Breast epithelium (tissue), 4 donors: ENCODE results near the gene NAA15. TPM values are rescaled to one million over a fixed set of nuclear protein-coding genes. Genes with fewer than 3 reads are reported as not detected.

Source experiments
- DNase-seq, 2 donors: peaks; one replicate each; pipeline ENCODE4 v3.0.0-alpha.2; 2019; ENCODE audit warnings: low spot score in 2 of 2
- H3K27ac ChIP-seq, 2 donors: fragments of 200-600 bp; sonication (generic) in 1 of 2; one replicate each; pipeline ENCODE4 v1.5.1; 2016 to 2019; ENCODE audit warnings: mild to moderate bottlenecking in 1 of 2
- H3K27me3 ChIP-seq, 2 donors: fragments of 200-600 bp; sonication (generic) in 1 of 2; one replicate each; pipeline versions ENCODE4 v1.5.1 to v1.6.0; 2017 to 2019; ENCODE audit warnings: control low read depth in 1 of 2, mild to moderate bottlenecking in 1 of 2
- H3K36me3 ChIP-seq: fragments of 200-600 bp; one replicate; pipeline ENCODE4 v1.5.1; 2019
- H3K4me1 ChIP-seq, 2 donors: fragments of 200-600 bp; sonication (generic); one replicate each; pipeline ENCODE4 v1.5.1; 2016 to 2019; ENCODE audit warnings: control low read depth in 1 of 2
- H3K4me3 ChIP-seq, 3 donors: fragments of 200-600 bp; sonication (generic); 1 replicate in 2 of 3; 2 replicates in 1 of 3; pipeline ENCODE4 v1.5.1; 2016 to 2019; ENCODE audit warnings: mild to moderate bottlenecking in 3 of 3, moderate library complexity in 2 of 3
- H3K9me3 ChIP-seq, 2 donors: fragments of 200-600 bp; sonication (generic) in 1 of 2; one replicate each; pipeline ENCODE4 v1.5.1; 2016 to 2019; ENCODE audit warnings: control low read depth in 1 of 2
- POLR2A ChIP-seq: fragments of 450-650 bp; IDR thresholded peaks from one replicate; pipeline ENCODE4 v1.6.1; 2016; ENCODE audit warnings: antibody characterized with exemption, mild to moderate bottlenecking, moderate library complexity
- POLR2AphosphoS5 ChIP-seq, 3 donors: sonication (generic); formaldehyde crosslinking; IDR thresholded peaks; one replicate each; pipeline ENCODE4 v1.6.1; 2017; ENCODE audit warnings: antibody characterized with exemption in 3 of 3
- intact Hi-C: fragments of 100-400 bp; cut with DNase I; formaldehyde crosslinking; loops from one replicate; pipeline ENCODE4 v1.15.1; 2023; ENCODE audit warnings: low total_unique reads
- total RNA-seq, 3 donors: library from RNA; depleted of rRNA; stranded (reverse); fragments of >200 nt; gene quantifications; one replicate each; pipeline ENCODE4 v1.1.0, GENCODE V29; 2016
- TF ChIP-seq, protein P1 (sequence below), 3 donors: fragments of 450-650 bp; IDR thresholded peaks; one replicate each; pipeline ENCODE4 v1.5.1; 2016 to 2017; ENCODE audit warnings: antibody characterized with exemption in 3 of 3, mild to moderate bottlenecking in 3 of 3, moderate library complexity in 3 of 3

NAA15 gene
- total RNA-seq, 3 donors from 2014 or later: 28.5 to 49.9 (median 34.1) TPM

GRCh38 chr4:139453041-139453370, 151.7 kb downstream of the NAA15 start:
- Histone ChIP-seq H3K4me1 (peaks cover 0 to 18% of the 10 kb centered on the region in 2 donors), H3K9me3 (no peaks in the 10 kb centered on the region), H3K27me3 (no peaks in the 10 kb centered on the region), H3K36me3 (no peaks in the 10 kb centered on the region), H3K4me3 (peak overlapping the region; percentile 59 to 95 (median 86)), H3K27ac (peak overlapping the region; percentile 99)
- TF ChIP-seq, protein P1, sequence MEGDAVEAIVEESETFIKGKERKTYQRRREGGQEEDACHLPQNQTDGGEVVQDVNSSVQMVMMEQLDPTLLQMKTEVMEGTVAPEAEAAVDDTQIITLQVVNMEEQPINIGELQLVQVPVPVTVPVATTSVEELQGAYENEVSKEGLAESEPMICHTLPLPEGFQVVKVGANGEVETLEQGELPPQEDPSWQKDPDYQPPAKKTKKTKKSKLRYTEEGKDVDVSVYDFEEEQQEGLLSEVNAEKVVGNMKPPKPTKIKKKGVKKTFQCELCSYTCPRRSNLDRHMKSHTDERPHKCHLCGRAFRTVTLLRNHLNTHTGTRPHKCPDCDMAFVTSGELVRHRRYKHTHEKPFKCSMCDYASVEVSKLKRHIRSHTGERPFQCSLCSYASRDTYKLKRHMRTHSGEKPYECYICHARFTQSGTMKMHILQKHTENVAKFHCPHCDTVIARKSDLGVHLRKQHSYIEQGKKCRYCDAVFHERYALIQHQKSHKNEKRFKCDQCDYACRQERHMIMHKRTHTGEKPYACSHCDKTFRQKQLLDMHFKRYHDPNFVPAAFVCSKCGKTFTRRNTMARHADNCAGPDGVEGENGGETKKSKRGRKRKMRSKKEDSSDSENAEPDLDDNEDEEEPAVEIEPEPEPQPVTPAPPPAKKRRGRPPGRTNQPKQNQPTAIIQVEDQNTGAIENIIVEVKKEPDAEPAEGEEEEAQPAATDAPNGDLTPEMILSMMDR (IDR thresholded peaks at IDR 0.05): peak; percentile 20 to 60 (median 54)
- TF ChIP-seq POLR2AphosphoS5 (IDR thresholded peaks at IDR 0.05): no peak
- DNase-seq: peak in 1 of 2 donors; percentile 52
- intact Hi-C loops: no loop called here

- peak overlapping the region; percentile 59 to 95 (median 86) for H3K4me3 ChIP-seq
- H3K9me3 ChIP-seq: no peaks in the 10 kb centered on the region
- peak; percentile 98 for DNase-seq
- TF ChIP-seq POLR2AphosphoS5 (IDR thresholded peaks at IDR 0.05) (peak; percentile 86 to 93 (median 91)), POLR2A (peak; percentile 87)
- TF ChIP-seq, protein P1 (IDR thresholded peaks at IDR 0.05): peak in 2 of 3 donors; percentile 2 to 24
- intact Hi-C loops: no loop called here
- no peaks in the 10 kb centered on the region for H3K27me3 ChIP-seq
- peaks cover 0 to 18% of the 10 kb centered on the region in 2 donors for H3K4me1 ChIP-seq
- peak overlapping the region; percentile 99 for H3K27ac ChIP-seq
- H3K36me3 ChIP-seq: no peaks in the 10 kb centered on the region
Measured at GRCh38 chr4:139453371-139454110, 152.2 kb downstream of the NAA15 start.

- intact Hi-C loops: no loop called here
- no peak for DNase-seq
- peaks cover 0 to 18% of the 10 kb centered on the region in 2 donors for H3K4me1 ChIP-seq
- H3K9me3 ChIP-seq: no peaks in the 10 kb centered on the region
- peak; percentile 91 to 95 (median 93) for TF ChIP-seq POLR2AphosphoS5 (IDR thresholded peaks at IDR 0.05)
- TF ChIP-seq, protein P1 (IDR thresholded peaks at IDR 0.05): no peak
- peak; percentile 92 for TF ChIP-seq POLR2A
- peak within 1 kb of the TSS; percentile 99 for H3K27ac ChIP-seq
- H3K36me3 ChIP-seq: no peaks in the 10 kb centered on the region
- no peaks in the 10 kb centered on the region for H3K27me3 ChIP-seq
- H3K4me3 ChIP-seq: peak within 1 kb of the TSS; percentile 59 to 95 (median 86)
Measured at GRCh38 chr4:139454111-139455045, 153.1 kb downstream of the NAA15 start, which contains the start of gene RAB33B. TSS of gene RAB33B (plus strand) at chr4:139454121. CDS start at chr4:139454196, 75 bp downstream.

DNA sequence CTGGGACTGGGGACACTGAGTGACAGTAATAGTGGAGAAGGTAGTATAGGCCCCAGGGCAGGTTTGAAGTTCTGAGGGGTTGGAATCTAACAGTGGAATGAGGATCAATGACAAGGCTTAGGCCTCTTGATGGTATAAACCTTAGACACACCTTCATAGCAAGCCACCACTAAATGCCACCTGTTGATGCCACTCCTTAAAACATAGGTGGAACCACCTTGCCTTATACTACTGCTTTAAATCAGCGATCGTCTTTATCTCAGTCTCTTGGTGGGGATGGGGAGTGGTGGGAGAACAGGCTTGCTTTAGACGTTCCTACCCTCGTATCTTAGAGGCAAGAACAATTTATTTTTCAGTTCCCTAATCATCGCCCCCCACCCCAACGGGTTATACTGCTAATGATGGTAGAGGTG, 153.8 kb downstream of the NAA15 start:
- Histone ChIP-seq H3K4me1 (peaks cover 0 to 18% of the 10 kb centered on the region in 2 donors), H3K9me3 (no peaks in the 10 kb centered on the region), H3K27me3 (no peaks in the 10 kb centered on the region), H3K4me3 (peak overlapping the region; percentile 59 to 95 (median 86)), H3K36me3 (no peaks in the 10 kb centered on the region), H3K27ac (peak overlapping the region; percentile 99)
- TF ChIP-seq, protein P1 (IDR thresholded peaks at IDR 0.05): no peak
- TF ChIP-seq POLR2AphosphoS5 (IDR thresholded peaks at IDR 0.05) (no peak), POLR2A (no peak)
- DNase-seq: no peak
- intact Hi-C loops: no loop called here
